Measurements from ENCODE around the gene FADS1. TPM values are rescaled to one million over a fixed set of nuclear protein-coding genes. Genes with fewer than 3 reads are reported as not detected.

FADS1 gene
- total RNA-seq, 1 experiment from 2014 or later: 105 TPM

- TF ChIP-seq ZNF138 (CRISPR knock-in tag; conservative IDR thresholded peaks at IDR 0.05): no peak
- no peak for TF ChIP-seq ZBTB43 (CRISPR knock-in tag; IDR thresholded peaks at IDR 0.05)
- TF ChIP-seq OVOL2 (CRISPR knock-in tag; IDR thresholded peaks at IDR 0.05; ENCODE audit: borderline replicate concordance): no peak
These were observed 39.3 kb upstream of the FADS1 start (continued) for GRCh38 chr11:61855939-61856680.

- no peak overlapping the region for H3K27ac Mint-ChIP-seq
- no peak; the same call in 1 of the 2 replicates for ATAC-seq
- H3K4me3 Mint-ChIP-seq: no peak overlapping the region
These were observed 38.3 kb upstream of the FADS1 start for GRCh38 chr11:61854966-61855714.

GRCh38 chr11:61854206-61854895 is 37.5 kb upstream of the FADS1 start:
- TF ChIP-seq TEAD1 (CRISPR knock-in tag; IDR thresholded peaks at IDR 0.05): no peak
- TF ChIP-seq STAT6 (CRISPR knock-in tag; conservative IDR thresholded peaks at IDR 0.05; ENCODE audit: low read depth): no peak
- no peak for TF ChIP-seq ELF4 (CRISPR knock-in tag; IDR thresholded peaks at IDR 0.05; ENCODE audit: low read depth)
- H3K4me1 Mint-ChIP-seq: no peaks in the 10 kb centered on the region
- POLR2A ChIA-PET: no interaction called here
- H3K9me3 Mint-ChIP-seq: no peaks in the 10 kb centered on the region
- no peak for DNase-seq (ENCODE audit: low spot score)
- H3K4me3 Mint-ChIP-seq: no peak overlapping the region
- H3K27ac Mint-ChIP-seq: no peak overlapping the region
- no peaks in the 10 kb centered on the region for H3K27me3 Mint-ChIP-seq (ENCODE audit: low read depth)
- ATAC-seq: no peak
- CTCF ChIA-PET: interaction anchor here (1.5 kb wide), 1 partner anchor 66 kb away, joined by 3 read pairs; no protein-coding TSS in a partner anchor
- peaks cover 64% of the 10 kb centered on the region for H3K36me3 Mint-ChIP-seq

More at GRCh38 chr11:61854966-61855714, 38.3 kb upstream of the FADS1 start:
- no peaks in the 10 kb centered on the region for H3K4me1 Mint-ChIP-seq
- ChIA-PET CTCF (no interaction called here), POLR2A (no interaction called here)
- DNase-seq (ENCODE audit: low spot score): no peak
- no peaks in the 10 kb centered on the region for H3K27me3 Mint-ChIP-seq (ENCODE audit: low read depth)
- TF ChIP-seq ELF4 (CRISPR knock-in tag; IDR thresholded peaks at IDR 0.05; ENCODE audit: low read depth): no peak
- no peak for TF ChIP-seq TCF7 (CRISPR knock-in tag; IDR thresholded peaks at IDR 0.05; ENCODE audit: low read depth)
- TF ChIP-seq ZNF138 (CRISPR knock-in tag; conservative IDR thresholded peaks at IDR 0.05): no peak
- no peak for TF ChIP-seq JAZF1 (CRISPR knock-in tag; IDR thresholded peaks at IDR 0.05)
- no peak for TF ChIP-seq STAT6 (CRISPR knock-in tag; conservative IDR thresholded peaks at IDR 0.05; ENCODE audit: low read depth)
- no peak for TF ChIP-seq TEAD4 (CRISPR knock-in tag; IDR thresholded peaks at IDR 0.05)
- no peaks in the 10 kb centered on the region for H3K9me3 Mint-ChIP-seq
- peaks cover 64% of the 10 kb centered on the region for H3K36me3 Mint-ChIP-seq
